Brain microvascular endothelial cell (primary cell): ENCODE results near the gene OPN1SW.

Source experiments
- DNase-seq: peaks from one replicate; pipeline ENCODE4 v3.0.0-alpha.2; 2020
- H3K27ac ChIP-seq: fragments of 250-450 bp; sonication (Bioruptor Pico); 2 replicates; pipeline ENCODE4 v1.5.1; 2020; ENCODE audit warnings: mild to moderate bottlenecking, moderate library complexity
- H3K27me3 ChIP-seq: fragments of 250-450 bp; sonication (Bioruptor Pico); replicated peaks from 2 replicates; pipeline ENCODE4 v1.5.1; 2020; ENCODE audit warnings: mild to moderate bottlenecking
- H3K36me3 ChIP-seq: fragments of 250-450 bp; sonication (Bioruptor Pico); replicated peaks from 2 replicates; pipeline ENCODE4 v1.5.1; 2020; ENCODE audit warnings: mild to moderate bottlenecking
- H3K4me3 ChIP-seq: 2 replicates; pipeline ENCODE4 v1.5.1; 2011; ENCODE audit warnings: low read depth, mild to moderate bottlenecking, control low read depth, low read length, moderate library complexity
- in situ Hi-C: cut with HindIII; loops from 2 replicates; pipeline ENCODE4 v1.10.0; 2017; ENCODE audit warnings: low sequenced_read_pairs, low pct_ligation_motif_present
- TF ChIP-seq, protein P1 (sequence below): IDR thresholded peaks from 2 replicates; pipeline ENCODE4 v1.5.1; 2011; ENCODE audit warnings: low read depth, mild to moderate bottlenecking, moderate library complexity, low read length, control low read depth, inconsistent platforms; ENCODE audit errors: missing control alignments

OPN1SW gene

DNA sequence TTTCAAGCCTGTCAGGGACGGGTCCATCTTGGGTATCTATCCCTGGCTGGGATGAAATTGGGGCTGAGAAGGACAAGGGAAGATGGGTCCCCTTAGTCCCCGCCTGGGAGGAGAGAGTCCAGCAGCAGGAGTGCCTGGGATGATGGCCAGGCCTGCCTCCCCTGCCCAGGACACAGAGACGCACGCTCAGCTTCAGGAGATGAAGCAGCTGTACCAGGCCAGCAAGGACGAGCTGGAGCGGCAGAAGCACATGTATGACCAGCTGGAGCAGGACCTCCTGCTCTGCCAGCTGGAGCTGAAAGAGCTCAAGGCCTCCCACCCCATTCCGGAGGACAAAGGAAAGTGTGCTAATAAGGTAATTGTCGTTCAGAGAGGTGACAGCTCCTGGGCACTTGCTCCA lies 31.6 kb upstream of the OPN1SW start:
- in situ Hi-C loops, result no loop called here

DNA sequence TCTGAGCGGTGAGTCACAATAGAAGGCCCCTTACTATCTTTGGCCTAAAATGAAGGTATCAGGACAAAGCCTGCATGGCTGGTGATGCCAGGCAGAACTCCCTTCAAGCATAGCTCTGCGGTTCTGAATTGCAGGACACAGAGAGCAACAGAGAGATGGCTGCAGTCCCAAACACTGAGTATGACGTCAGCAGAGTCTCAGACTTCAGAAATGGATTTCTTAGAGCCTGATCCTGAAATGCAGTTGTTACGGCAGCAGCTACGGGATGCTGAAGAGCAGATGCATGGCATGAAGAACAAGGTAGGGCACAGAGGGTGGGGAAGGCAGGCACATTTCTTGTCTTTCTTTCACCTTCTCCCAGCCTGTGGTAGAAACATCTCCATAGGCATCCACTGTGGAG lies 29.6 kb upstream of the OPN1SW start:
- H3K4me3 ChIP-seq, result no peak overlapping the region
- DNase-seq, result no peak
- no peak overlapping the region for H3K27ac ChIP-seq
- H3K27me3 ChIP-seq, result no peaks in the 10 kb centered on the region
- TF ChIP-seq, protein P1, sequence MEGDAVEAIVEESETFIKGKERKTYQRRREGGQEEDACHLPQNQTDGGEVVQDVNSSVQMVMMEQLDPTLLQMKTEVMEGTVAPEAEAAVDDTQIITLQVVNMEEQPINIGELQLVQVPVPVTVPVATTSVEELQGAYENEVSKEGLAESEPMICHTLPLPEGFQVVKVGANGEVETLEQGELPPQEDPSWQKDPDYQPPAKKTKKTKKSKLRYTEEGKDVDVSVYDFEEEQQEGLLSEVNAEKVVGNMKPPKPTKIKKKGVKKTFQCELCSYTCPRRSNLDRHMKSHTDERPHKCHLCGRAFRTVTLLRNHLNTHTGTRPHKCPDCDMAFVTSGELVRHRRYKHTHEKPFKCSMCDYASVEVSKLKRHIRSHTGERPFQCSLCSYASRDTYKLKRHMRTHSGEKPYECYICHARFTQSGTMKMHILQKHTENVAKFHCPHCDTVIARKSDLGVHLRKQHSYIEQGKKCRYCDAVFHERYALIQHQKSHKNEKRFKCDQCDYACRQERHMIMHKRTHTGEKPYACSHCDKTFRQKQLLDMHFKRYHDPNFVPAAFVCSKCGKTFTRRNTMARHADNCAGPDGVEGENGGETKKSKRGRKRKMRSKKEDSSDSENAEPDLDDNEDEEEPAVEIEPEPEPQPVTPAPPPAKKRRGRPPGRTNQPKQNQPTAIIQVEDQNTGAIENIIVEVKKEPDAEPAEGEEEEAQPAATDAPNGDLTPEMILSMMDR, result no peak
- in situ Hi-C loops, result no loop called here
- no peaks in the 10 kb centered on the region for H3K36me3 ChIP-seq

More for the DNA sequence above, 31.6 kb upstream of the OPN1SW start:
- Histone ChIP-seq H3K36me3 (no peaks in the 10 kb centered on the region), H3K4me3 (no peak overlapping the region), H3K27ac (no peak overlapping the region), H3K27me3 (no peaks in the 10 kb centered on the region)
- DNase-seq, result no peak
- TF ChIP-seq, protein P1, result no peak

DNA sequence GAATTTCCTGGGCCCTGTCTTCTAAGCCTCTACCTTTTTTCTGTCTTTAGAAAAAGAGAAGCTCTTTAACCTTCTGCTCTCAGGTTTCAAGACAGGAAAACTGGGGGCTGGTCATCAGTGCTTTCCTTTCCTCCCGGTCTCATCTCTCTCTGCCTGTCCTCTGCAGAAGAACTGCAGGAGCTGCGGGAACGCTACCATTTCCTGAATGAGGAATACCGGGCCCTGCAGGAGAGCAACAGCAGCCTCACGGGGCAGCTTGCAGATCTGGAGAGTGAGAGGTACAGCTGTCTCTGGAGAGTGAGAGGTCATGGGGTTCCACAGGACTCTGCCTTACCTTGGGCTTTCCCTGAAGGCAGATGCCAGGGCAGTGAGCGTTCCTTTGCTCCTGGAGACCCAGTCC lies 28.9 kb upstream of the OPN1SW start:
- no peak for DNase-seq
- Histone ChIP-seq H3K27ac (no peak overlapping the region), H3K4me3 (no peak overlapping the region), H3K36me3 (no peaks in the 10 kb centered on the region), H3K27me3 (no peaks in the 10 kb centered on the region)
- TF ChIP-seq, protein P1, result no peak
- in situ Hi-C loops, result no loop called here

DNA sequence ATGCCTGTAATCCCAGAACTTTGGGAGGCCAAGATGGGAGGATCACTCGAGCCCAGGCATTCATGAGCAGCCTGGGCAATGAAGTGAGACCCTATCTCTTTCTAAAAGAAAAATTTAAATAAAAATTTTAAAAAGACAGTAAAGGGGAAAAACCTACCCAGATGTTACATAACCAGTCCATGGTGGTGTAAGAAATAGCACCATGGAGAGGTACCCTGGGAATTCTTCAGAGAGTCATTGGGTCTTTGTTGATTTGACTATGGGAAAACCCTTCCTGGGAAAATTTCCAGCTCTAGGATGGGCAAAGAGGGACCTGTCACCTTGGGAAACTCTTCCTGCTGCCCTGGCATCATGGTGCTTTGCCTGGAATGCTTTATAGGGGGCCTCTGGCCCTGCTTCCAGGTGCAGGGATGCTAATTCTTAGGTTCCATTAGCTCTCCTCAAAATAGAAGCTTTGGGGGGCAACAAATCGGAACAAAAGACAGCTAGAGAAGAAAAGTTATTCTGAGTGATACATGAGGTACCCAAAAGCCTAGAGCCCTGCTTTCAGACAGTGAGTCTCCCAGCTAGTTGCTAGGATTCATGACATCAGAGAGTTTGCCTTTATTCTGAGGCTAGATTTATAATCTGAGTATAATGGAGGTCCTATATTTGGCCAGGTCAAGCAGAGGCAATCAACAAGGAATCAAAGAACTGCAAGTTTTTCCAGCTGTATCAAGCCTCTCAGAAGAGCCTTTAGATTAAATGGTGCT lies 26.2 kb upstream of the OPN1SW start:
- Histone ChIP-seq H3K27ac (no peak overlapping the region), H3K4me3 (no peak overlapping the region), H3K27me3 (no peaks in the 10 kb centered on the region), H3K36me3 (no peaks in the 10 kb centered on the region)
- DNase-seq, result no peak
- TF ChIP-seq, protein P1, result no peak
- in situ Hi-C loops, result no loop called here

DNA sequence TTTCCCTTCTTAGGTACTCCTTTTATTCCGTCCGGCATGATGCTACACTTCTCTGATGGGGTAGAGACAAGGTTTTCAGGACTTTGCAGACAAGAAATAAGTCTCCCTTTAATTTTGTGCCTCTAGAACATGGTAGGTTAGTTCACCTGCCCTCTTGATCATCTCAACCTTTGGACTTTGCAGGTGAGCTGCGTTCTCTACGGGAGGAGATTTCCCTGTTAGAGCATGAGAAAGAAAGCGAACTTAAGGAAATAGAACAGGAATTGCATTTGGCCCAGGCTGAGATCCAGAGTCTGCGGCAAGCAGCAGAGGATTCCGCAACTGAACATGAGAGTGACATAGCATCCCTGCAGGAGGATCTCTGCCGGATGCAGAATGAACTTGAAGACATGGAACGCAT lies 25.4 kb upstream of the OPN1SW start:
- TF ChIP-seq, protein P1, result no peak
- no peak overlapping the region for H3K4me3 ChIP-seq
- in situ Hi-C loops, result no loop called here
- no peaks in the 10 kb centered on the region for H3K36me3 ChIP-seq
- no peak overlapping the region for H3K27ac ChIP-seq
- DNase-seq, result no peak
- H3K27me3 ChIP-seq, result no peaks in the 10 kb centered on the region

DNA sequence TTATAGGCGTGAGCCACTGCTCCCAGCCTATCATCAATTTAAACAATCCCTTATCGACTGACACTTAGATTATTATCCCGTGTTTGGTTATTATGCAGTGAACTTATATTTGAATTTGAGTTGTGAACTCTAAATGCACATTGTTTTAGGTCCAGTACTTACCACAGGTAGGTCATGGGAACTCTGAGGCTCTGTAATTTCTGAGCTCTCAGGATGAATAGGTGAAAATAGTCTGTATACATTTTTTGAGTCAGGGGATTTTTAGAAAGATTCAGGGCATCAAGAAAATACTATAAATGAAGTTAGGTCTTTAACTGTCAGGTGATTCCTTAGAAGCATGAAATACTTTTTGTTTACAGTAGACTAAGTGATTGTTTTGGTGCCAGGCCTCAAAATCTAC lies 25.0 kb upstream of the OPN1SW start:
- Histone ChIP-seq H3K27me3 (no peaks in the 10 kb centered on the region), H3K27ac (no peak overlapping the region), H3K4me3 (no peak overlapping the region), H3K36me3 (no peaks in the 10 kb centered on the region)
- TF ChIP-seq, protein P1, result no peak
- in situ Hi-C loops, result no loop called here
- DNase-seq, result no peak
